ENCODE measurements around the gene KCNB1.

The KCNB1 gene

GRCh38 chr20:49485563-49485962 lies 3.1 kb upstream of the KCNB1 start:
- H3K27ac ChIP-seq = no peak overlapping the region
- TF ChIP-seq ZFX (IDR thresholded peaks at IDR 0.05) = no peak
- TF ChIP-seq, protein P1, sequence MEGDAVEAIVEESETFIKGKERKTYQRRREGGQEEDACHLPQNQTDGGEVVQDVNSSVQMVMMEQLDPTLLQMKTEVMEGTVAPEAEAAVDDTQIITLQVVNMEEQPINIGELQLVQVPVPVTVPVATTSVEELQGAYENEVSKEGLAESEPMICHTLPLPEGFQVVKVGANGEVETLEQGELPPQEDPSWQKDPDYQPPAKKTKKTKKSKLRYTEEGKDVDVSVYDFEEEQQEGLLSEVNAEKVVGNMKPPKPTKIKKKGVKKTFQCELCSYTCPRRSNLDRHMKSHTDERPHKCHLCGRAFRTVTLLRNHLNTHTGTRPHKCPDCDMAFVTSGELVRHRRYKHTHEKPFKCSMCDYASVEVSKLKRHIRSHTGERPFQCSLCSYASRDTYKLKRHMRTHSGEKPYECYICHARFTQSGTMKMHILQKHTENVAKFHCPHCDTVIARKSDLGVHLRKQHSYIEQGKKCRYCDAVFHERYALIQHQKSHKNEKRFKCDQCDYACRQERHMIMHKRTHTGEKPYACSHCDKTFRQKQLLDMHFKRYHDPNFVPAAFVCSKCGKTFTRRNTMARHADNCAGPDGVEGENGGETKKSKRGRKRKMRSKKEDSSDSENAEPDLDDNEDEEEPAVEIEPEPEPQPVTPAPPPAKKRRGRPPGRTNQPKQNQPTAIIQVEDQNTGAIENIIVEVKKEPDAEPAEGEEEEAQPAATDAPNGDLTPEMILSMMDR (conservative IDR thresholded peaks at IDR 0.05) = no peak

GRCh38 chr20:49484180-49485140 lies 2.0 kb upstream of the KCNB1 start:
- H3K27ac ChIP-seq = no peak overlapping the region
- TF ChIP-seq, protein P1 (conservative IDR thresholded peaks at IDR 0.05) = peak; percentile 93
- no peak for TF ChIP-seq ZFX (IDR thresholded peaks at IDR 0.05)

DNA sequence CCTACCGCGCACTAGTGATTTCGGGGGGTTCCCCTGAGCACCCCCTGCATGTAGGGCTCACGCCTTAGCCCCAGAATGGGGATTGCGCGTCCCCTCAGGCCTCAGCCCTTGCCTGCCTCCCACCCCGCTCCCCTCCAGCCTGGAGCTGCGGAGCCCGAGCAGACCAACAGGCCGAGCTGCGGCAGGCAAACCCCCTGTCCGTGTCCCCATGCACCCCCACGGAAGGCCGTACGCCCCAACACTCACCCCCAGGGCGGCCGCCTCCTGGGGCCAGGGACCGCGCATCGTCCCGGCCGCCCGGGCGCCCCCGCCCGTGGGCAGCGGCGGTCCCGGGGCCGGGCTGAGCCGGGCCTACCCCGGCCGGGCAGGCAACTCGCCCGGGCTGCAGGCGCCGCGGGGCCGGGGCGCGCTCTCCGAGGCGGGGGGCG lies 1.2 kb upstream of the KCNB1 start:
- TF ChIP-seq, protein P1 (conservative IDR thresholded peaks at IDR 0.05) = no peak
- H3K27ac ChIP-seq = no peak overlapping the region

- TF ChIP-seq, protein P1 (conservative IDR thresholded peaks at IDR 0.05) = no peak
- TF ChIP-seq ZFX (IDR thresholded peaks at IDR 0.05) = no peak
- no peak overlapping the region for H3K27ac ChIP-seq
Measured at GRCh38 chr20:49483018-49483695, 689 bp upstream of the KCNB1 start.

- TF ChIP-seq, protein P1 (conservative IDR thresholded peaks at IDR 0.05) = no peak
- no peak for TF ChIP-seq ZFX (IDR thresholded peaks at IDR 0.05)
- no peak overlapping the region for H3K27ac ChIP-seq
Measured at GRCh38 chr20:49482173-49482572, 295 bp downstream of the KCNB1 start.

- H3K27ac ChIP-seq = no peak overlapping the region
- TF ChIP-seq, protein P1 (conservative IDR thresholded peaks at IDR 0.05) = no peak
- no peak for TF ChIP-seq ZFX (IDR thresholded peaks at IDR 0.05)
Measured at GRCh38 chr20:49481116-49481515, 1.4 kb downstream of the KCNB1 start.

GRCh38 chr20:49480236-49480635 lies 2.2 kb downstream of the KCNB1 start:
- TF ChIP-seq, protein P1 (conservative IDR thresholded peaks at IDR 0.05) = no peak
- TF ChIP-seq ZFX (IDR thresholded peaks at IDR 0.05) = no peak

More at GRCh38 chr20:49480236-49480635, 2.2 kb downstream of the KCNB1 start:
- H3K27ac ChIP-seq = no peak overlapping the region
